DLD1 (cell line): ENCODE results near the gene TDRD9.

Source experiments
- in situ Hi-C: cut with HindIII; loops from 2 replicates; pipeline ENCODE4 v1.10.0; 2017; ENCODE audit warnings: low sequenced_read_pairs

TDRD9 gene

DNA sequence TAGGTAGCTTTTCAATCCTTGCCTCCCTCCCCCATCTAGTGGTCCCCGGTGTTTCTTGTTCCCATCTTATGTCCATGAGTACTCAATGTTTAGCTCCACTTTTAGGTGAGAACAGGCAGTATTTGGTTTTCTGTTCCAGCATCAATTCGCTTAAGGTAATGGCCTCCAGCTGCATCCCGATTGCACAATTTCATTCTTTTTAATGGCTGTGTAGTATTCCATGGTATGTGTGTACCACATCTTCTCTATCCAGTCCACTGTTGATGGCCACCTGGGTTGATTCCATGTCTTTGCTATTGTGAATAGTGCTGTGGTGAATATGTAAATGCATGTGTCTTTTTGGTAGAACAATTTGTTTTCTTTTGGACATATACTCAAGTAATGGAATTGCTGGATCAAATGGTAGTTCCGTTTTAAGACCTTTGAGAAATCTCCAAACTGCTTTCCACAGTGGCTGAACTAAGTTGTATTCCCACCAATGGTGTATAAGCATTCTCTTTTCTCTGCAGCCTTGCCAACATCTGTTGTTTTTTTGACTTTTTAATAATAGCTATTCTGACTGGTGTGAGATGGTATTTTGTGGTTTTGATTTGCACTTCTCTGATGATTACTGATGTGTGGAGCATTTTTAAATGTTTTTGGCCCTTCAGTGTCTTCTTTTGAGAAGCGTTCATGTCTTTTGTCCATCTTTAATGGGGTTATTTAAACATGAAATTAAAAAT is 123.0 kb downstream of the TDRD9 start:
- in situ Hi-C loops: no loop called here

DNA sequence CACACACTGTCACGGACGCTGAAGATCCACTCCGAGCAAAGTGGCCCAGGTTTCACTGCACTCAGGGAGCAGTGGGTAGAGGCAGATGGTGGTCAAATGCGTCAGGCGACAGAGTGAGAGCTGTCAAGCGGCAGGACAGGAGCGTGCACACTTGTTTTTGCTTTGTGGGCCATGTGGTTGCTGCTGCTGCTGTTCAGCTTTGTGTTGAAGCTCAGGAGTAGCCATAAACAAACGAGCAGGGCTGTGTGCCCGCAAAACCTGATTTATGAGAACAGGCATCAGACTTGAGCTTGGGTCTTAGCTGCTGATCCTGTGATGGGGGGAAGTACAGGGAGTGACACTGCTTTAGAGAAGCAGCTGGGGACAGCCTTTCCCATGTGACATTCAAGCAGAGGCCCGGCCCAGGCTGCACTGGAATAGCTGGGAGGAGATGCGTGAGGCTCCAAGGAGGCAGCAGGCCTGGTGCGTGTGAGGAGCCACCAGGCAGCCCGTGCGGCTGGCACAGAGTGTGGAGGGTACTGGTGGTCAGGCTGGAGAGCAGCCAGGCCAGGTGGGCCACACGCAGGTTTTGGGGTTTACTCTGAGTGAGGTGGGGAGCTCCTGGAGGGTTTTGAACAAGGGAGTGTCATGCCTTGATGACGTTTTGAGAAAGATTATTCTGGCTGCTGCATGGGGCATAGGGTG is 126.1 kb downstream of the TDRD9 start:
- in situ Hi-C loops: no loop called here

DNA sequence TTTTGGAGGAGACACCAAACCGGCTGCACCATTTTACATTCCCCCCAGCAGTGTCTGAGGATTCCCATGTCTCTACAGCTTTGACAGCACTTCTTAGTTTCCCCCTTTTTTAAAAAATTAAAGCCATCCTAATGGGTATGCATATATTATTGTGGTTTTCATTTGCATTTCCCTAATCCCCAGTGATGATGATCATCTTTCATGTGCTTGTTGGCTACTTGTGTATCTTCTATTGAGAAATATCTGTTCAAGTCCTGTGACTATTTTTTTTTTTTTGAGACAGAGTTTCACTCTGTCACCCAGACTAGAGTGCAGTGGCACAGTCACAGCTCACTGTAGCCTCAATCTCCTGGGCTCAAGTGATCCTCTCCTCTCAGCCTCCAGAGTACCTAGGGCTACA is 134.0 kb downstream of the TDRD9 start:
- in situ Hi-C loops: no loop called here

DNA sequence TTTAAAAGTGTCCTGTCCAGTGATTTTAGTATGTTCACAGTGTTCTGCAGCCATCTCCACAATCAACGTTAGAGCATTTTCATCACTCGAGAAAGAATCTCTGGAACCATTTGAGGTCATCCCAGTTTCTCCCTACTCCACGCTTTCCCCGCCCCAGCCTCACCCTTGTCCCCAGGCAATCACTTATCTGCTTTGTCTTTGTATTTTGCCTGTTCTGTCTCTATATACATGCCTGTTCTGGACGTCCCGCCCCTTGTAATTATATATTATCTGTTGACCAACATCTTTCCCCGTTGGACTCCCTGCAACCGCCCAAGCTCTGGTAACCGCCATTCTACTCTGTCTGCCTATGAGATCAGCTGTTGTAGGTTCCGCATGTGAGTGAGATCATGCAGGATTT is 135.7 kb downstream of the TDRD9 start:
- in situ Hi-C loops: no loop called here

DNA sequence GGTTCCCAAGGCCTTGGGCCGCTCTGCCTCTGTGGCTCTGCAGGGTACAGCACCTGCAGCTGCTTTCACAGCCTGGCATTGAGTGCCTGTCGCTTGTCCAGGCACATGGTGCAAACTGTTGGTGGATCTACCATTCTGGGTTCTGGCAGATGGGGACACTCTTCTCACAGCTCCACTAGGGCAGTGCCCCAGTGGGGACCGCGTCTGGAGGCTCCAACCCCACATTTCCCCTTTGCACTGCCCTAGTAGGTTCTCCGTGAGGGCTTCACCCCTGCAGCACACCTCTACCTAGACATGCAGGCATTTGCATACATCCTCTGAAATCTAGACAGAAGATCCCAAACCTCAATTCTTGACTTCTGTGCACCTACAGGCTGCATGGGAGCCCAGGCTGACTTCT is 138.0 kb downstream of the TDRD9 start:
- in situ Hi-C loops: no loop called here

DNA sequence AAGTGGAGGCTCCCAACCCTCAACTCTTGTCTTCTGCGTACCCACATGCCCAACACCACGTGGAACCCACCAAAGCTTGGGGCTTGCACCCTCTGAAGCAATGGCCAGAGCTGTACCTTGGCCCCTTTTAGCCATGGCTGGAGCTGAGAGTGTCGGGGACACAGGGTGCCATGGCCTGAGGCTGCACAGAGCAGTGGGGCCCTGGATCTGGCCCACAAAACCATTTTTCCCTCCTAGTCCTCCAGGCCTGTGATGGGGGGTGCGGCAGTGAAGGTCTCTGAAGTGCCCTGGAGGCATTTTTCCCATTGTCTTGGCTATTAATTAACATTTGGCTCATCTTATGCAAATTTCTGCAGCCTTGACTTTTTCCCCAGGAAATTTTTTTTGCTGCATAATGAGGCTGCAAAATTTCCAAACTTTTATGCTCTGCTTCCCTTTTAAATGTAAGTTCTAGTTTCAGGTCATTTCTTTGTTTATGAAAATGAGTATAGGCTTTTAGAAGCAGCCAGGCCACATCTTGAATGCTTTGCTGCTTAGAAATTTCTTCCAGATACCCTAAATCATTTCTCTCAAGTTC is 138.6 kb downstream of the TDRD9 start:
- in situ Hi-C loops: no loop called here

DNA sequence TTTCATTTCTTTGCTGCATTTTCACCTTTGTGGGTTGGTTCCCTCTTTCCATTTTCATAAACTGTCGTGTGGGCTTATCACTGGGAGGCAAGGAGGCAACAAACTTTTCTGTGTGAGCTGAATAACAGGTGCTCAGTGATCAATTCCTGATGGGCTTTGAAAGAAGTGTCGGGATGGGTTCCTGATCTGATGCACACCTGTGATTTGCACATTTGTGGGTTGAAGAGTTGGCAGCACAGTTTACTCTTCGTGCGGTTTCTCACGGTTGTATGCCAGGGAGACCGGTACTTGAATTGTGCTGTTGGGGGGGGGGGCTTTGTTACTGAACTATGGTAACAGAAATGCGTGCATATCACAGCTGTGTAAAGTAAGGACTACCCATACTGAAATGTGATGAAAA is 141.3 kb downstream of the TDRD9 start:
- in situ Hi-C loops: no loop called here

DNA sequence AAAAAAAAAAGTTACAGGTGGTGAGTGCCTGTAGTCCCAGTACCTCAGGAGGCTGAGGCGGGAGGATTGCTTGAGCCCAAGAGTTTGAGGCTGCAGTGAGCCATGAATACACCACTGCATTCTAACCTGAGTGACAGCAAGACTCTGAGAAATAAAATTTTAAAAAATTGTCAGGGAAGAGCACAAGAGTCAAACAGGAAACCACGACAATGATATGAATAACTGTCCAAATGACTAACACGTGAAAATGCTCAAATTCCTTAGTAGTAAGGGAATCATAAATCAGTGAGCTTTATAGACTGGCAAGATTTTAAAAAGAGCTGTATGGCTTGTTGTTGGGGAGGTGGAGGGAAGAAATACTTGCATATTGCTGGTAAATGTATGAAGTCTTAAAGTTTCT is 144.3 kb downstream of the TDRD9 start:
- in situ Hi-C loops: no loop called here

DNA sequence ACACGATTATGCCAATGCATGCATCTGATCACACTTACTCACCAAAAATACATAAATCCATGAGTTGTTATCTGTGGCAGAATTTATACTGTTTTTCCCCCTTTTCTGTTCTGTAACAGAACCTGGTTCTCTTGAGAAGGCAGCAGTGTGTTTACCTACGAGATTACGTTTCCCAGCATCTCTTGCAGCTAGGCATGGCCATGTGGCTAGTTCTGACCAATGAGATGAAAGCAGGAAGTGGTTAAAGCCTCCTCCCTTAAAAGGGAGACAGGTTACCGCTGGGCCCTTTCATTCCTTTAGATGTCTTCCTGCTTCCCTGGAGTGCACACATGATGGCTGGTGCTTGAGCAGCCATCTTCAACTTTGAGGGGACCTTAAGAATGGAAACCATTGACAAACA is 145.5 kb downstream of the TDRD9 start:
- in situ Hi-C loops: no loop called here

DNA sequence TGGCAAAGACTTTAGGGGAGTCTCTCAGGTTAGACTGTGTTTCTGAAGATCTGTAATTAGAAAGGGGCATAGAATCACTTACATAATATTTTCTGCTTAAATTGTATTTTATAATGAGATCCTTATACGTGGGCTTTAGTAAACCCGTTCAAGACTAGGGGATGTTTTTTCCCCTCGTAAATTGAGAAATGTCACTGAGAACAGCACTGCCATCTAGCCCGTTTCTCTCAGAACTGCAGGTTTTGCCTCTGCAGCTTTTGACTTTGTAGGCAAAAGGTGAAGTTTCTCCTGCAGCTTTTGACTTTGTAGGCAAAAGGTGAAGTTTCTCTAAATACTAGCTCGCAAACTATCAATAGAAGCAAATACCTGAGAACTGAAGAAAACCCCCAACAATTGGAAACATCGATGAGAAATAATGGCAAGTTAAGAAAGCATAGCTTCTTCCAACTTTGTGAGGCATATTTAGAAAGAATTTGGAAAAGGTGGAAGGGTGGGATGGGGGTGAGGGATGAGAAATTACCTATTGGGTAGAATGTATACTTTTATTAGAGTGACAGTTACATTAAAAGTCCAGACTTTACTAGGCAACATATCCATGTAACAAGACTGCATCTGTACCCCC is 147.4 kb downstream of the TDRD9 start:
- in situ Hi-C loops: no loop called here

DNA sequence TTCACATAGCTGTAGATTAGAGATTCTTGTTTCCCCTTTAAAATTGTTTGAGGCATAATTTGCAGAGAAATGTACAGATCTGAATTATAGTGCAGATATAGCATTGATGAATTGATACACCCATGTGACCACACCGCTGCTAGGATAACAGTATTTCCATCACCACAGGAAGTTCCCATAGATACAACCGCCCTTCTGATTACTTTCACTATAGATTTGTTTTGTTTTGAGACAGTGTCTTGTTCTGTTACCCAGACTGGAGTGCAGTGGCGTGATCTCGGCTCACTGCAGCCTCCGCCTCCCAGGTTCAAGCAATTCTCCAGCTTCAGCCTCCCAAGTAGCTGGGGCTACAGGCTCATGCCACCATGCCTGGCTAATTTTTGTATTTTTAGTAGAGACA is 148.5 kb downstream of the TDRD9 start:
- in situ Hi-C loops: no loop called here

DNA sequence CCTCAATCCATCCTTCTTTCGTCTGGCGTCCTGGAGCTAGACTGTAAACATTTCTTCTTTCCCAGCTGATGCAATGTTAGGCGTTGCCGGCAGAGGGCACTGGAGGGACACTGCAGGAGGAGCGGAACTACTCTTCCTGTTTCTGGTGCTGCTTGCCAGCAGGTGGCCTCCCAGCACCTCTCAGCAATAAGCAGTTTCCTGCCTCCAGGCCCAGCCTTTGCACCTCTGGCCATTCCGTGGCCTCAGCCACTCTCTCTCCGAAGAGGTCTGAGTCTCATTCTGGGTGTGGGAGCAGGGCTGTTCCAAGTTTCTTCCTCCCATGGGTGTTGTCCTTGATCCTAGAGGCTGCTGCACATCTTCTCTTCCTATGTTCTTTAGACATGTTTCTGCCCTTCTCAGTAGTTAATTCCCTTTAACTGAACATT is 149.8 kb downstream of the TDRD9 start:
- in situ Hi-C loops: no loop called here

DNA sequence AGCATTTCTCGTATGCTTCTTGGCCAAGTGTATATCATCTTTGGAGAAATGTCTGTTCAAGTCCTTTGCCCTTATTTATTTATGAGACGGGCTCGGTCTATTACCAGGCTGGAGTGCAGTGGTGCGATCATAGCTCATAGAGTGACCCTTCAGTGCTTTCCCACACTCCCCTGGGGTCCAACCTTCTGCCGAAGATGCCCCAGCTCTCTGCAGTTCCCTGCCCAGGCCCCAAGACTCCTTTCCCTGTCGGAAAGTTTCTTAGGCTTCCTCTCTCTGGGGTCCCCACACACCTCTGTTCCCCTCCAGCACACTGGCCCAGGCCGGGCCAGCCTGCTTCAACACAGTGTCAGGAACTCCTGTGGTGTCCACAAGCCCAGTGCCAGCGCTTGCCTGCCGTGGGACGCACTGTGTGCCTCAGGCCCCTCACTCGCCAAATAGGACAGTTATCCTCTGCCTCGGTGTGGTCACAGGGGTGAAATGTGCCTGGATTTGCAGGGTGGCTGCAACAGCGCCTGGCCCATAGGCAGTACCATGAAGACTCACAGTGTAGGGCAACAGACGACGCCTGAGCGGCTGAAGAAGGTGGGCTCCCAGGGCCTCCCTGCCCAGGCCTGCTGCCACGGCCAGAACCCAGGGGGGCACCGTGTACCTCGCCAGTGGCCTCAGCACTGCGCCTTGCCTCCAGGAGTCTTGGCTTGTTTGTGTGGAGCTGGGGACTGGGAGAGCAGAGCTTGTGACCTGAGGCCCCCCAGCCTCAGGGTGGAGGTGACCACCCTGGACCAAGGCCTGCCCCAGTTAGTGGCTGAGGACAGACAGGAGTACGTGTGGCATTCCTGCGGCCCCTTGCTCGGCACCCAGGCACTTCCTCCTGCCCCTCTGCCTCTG is 152.4 kb downstream of the TDRD9 start:
- in situ Hi-C loops: no loop called here

DNA sequence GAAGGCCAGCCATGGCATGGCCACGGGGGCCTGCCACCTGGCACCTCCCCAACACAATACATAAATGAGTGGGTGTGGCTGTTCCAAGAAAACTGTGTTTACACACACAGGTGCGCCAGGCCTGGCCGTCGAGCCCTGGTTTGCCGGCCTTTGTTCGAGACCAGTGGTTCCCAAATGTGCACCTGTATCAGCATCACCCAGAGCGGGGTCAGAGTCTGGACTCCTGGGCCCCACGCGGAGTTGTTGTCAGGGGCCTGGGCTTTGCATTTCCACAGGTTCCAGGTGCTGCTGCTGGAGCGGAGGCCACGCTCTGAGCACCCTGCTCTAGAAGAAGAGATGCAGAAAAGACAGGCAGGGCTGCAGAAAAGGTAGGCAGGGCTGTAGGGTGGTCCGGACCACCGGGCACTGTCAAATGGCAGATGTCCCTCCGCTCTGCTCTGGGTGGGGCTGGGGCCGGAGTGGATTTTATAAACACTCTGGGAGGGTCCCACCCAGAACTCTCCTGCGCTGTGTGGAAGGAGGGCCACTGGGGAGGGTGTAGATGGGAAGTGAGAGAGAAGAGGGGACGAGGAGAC is 153.1 kb downstream of the TDRD9 start:
- in situ Hi-C loops: no loop called here

DNA sequence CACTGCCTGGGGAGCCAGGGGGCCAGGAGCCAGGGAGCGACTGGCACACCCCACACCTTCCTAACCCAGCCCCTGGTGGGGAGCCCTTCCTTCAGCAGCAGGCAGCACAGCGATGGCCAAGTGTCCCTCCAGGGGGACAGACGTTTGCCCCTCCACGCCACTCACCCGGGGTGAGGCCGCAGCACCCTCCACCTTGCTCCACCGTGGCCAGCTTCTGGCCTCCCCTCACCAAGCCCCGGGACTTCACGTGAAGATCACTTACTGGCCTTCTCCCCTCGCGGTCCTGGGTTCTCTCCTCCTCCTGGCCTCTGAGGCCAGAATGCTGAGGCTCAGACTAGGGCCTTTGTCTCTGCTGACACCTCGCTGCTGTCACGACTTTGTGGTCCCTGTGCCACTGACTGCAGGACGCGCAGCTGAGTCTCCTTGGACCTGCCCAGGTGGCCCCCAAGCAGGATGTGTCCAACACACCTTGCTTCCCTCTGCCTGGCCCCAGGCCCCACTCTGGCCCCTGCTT is 153.8 kb downstream of the TDRD9 start:
- in situ Hi-C loops: no loop called here

DNA sequence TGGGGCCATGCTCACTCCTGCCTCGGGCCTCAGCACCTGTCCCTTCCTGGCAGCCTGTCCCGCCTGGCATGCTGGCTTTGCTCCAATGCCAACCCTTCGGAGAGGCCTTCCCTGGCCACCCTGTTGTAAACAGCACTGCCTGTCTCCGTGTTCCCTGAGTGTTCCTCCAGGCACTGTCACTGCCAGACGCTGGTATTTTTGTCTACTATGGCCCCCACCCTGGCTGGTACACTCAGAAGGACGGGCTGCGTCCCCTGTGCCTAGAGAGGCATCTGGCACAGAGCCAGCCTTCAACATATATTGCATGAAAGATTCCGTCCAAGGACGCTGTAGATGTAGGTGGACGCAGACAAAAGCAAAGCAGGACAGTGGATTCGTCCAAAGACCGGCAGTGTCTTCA is 154.6 kb downstream of the TDRD9 start:
- in situ Hi-C loops: no loop called here

DNA sequence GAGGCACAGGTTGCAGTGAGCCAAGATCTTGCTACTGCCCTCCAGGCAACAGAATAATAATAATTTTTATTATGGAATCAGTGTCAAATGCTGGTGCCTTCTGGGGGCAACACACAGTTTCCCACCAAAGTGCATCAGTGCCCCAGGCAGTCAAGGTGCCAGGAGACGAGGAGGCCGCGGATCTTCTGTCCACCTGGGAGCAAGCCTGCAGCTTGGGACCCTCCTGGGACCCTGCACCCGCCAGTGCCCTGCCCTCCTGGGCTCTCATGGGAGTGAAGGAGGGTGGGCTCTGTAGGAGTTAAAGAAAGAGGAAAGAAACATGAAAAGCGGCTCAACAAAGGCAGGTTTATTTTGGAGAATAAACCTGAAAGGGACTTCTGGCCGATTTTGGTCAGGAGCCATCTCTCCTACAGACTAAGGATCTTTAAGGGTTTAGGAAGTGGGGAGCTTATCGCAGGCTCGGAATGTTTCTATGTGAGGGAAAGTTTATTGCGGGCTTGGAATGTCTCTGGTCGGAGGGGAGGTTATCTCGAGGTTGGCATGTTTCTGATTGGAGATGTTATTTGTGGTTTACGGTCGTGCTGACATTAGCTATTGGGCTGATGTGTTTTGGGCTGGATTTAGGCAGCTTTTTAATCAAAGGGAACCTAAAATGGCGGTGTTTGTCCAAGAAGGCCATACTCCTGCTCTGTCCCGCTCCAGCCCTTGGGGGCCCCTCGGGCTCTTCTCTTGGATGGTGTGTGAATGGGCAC is 156.2 kb downstream of the TDRD9 start:
- in situ Hi-C loops: no loop called here

DNA sequence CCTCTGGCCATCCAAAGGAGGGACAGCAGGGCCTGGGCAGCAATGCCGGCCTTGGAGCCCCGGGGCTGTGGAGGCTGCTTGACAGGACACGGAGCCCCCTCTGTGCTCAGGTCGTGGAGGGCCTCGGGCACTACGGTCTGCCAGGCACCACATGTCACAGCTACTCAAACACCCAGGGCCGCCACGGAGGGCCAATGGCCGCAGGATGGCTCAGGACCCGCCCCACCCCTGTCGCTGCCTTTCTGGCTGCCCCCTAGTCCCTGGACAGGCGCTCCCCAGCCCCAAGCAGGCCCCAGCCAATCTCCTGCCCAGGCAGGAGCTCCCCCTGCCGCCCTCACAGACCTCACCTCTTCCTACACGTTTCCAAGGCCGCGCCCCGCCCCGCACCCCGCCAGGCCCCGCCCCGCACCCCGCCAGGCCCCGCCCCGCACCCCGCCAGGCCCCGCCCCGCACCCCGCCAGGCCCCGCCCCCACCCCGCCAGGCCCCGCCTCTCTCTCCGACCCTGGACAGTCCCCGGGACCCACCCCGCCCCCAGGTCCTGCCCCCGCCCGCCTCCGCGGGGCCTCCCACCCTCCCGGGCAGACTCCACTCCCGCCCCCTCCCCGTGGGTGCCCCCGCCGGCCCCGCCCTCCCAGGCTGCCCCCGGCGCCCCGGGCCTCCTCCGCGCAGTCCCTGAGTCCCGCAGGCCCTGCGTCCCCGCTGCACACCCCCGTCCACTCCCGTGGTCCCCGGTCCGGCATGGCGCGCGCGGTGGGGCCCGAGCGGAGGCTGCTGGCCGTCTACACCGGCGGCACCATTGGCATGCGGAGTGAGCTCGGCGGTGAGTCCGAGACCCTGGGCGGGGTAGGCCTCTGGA is 157.0 kb downstream of the TDRD9 start, which contains the start of gene ASPG:
TSS of gene ASPG (plus strand) at position 669 of the 857 bp plus-strand sequence. CDS start at position 740, 71 bp downstream.
- in situ Hi-C loops: no loop called here

DNA sequence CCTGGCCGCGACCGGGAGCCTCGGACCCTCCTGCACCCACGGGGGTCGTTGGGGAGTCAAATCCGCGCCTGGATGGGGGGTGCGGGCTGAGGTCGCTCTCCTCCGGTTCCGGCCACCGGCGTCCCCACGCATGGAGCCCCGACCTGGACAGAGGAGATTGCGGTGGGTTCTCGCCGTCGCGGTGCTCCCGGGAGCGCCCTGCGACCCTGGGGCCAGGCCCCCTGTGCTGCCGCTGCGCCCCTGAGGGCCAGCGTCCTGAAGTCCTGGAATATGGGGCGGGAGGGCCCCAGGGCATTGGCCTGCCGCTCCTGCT is 157.6 kb downstream of the TDRD9 start:
- in situ Hi-C loops: no loop called here
